Ureter (tissue), 1 donor: ENCODE measurements around the gene ST8SIA1. TPM values are rescaled to one million over a fixed set of nuclear protein-coding genes. Genes with fewer than 3 reads are reported as not detected.
"Not testable (repeated sequence)": the region's sequence is repeated elsewhere in the genome, so short reads cannot be mapped to it uniquely, and the experiment has no call there.

Experiments
- DNase-seq: peaks from one replicate; pipeline ENCODE4 v3.0.0-alpha.2; 2020; ENCODE audit warnings: low spot score
- total RNA-seq: library from RNA; stranded (reverse); gene quantifications from one replicate; pipeline ENCODE4 v1.2.4, GENCODE V29; 2023
- donor health status: DM: yes; HTN: yes; CAD: no.

The ST8SIA1 gene
- total RNA-seq, 1 donor from 2014 or later = 9.4 TPM

DNA sequence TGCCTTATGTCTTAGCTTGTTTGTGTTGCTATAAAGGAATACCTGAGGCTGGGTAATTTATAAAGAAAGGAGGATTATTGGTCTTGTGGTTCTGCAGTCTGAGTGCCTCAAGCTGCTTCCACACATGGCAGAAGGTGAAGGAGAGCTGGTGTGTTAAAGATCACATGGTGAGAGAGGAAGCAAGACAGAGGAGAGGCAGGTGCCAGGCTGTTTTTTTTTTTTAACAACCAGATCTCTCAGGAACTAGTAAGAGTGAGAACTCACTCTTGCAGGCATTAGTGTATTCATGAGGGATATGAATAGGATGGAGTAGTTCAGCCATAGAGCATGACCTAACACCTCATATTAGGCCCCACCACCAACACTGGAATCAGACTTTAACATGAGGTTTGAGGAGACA lies 165.1 kb downstream of the ST8SIA1 start:
- no peak for DNase-seq

DNA sequence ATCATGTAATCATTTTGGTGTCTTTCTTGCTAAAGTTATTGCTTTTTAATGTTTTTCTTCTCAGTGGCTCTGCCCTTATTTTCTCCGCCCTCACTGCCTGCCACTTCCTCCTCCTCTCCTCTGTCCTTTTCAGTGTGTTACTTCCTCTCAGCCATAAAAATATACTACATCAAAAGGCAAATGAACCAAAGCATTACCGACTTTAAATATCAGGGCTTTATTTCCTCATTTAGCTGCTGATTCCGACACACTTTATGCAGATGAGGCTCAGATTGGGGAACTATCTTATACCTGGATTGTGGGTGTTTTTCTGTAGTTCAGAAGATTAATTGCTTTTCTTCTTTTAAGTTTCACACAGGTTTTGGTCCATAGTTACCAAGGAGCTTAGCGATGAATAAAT lies 170.4 kb downstream of the ST8SIA1 start:
- no peak for DNase-seq

DNA sequence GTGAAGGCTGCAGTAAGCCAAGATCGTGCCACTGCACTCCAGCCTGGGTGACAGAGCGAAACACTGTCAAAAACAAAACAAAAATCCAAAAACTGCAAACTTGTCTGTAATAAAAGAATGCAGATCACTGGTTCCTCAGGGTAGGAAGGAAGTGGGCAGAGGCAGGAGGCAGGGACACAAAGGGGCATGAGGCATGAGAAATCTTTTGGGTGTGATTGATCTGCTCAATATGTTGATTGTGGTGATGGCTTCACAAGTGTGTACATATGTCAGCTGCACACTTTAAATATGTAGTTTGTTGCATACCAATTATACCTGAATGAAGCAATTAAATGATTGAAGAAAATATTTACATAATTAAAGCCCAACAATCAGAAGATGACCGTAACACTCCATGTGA lies 170.9 kb downstream of the ST8SIA1 start:
- no peak for DNase-seq

DNA sequence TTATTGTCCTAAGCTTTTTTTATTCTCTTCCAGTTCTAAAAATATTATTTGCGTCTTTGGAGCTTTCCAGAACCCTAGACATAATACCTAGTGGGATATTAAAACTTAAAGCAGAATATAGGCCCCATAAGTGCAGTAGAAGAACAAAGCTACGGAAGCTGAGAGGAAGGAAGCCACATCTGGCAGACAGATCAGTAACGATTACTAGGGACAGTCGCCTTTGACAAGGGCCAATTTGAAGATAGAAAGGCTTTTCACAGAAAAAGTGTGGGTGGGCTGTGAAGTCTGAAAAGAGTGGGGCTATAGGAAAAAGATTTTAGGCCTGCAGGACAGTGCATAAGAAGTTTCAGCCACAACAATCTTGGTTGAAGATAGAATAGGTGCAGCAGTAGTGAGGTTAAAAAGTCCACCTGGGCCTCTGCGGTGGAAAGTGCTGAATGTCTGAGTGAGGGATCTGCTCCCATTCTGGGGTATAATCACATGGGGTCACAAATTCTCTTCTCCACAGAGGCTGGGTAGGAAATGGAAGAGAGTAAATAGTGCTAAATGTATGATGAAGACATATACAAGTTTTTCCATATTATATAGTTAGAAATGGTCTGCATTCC lies 174.0 kb downstream of the ST8SIA1 start:
- no peak for DNase-seq

DNA sequence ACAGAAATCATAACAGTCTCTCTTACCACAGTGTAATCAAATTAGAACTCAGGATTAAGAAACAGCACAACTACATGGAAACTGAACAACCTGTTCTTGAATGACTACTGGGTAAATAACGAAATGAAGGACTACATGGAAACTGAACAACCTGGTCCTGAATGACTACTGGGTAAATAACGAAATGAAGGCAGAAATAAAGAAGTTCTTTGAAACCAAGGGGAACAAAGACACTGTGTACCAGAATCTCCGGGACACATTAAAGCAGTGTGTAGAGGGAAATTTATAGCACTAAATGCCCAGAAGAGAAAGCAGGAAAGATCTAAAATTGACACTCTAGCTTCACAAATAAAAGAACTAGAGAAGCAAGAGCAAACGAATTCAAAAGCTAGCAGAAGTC lies 185.2 kb downstream of the ST8SIA1 start:
- not testable (repeated sequence) for DNase-seq

DNA sequence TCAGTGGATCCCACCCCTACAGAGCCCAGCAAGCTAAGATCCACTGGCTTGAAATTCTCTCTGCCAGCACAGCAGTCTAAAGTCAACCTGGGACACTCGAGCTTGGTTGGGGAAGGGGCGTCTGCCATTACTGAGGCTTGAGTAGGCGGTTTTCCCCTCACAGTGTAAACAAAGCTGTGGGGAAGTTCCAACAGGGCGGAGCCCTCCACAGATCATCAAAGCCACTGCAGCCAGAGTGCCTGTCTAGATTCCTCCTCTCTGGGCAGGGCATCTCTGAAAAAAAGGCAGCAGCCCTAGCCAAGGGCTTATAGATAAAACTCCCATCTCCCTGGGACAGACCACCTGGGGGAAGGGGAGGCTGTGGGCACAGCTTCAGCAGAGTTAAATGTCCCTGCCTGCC lies 187.8 kb downstream of the ST8SIA1 start:
- not testable (repeated sequence) for DNase-seq

Other genes starting within 250 kb of the ST8SIA1 start
- gene C2CD5, start 209.8 kb upstream of the ST8SIA1 start, total RNA-seq = 53.5 TPM